Muscle of leg (tissue), 11 donors: ENCODE measurements around the gene SLC25A10. TPM values are rescaled to one million over a fixed set of nuclear protein-coding genes. Genes with fewer than 3 reads are reported as not detected.

Source experiments
- DNase-seq: peaks from one replicate; pipeline ENCODE4 v3.0.0; 2013
- H3K27ac ChIP-seq: one replicate; pipeline ENCODE4 v1.5.1; 2013; ENCODE audit warnings: mild to moderate bottlenecking, low read length, control low read depth
- H3K27me3 ChIP-seq: one replicate; pipeline ENCODE4 v1.6.1; 2013; ENCODE audit warnings: low read length; ENCODE audit not compliant: control insufficient read depth, insufficient read depth
- H3K36me3 ChIP-seq: one replicate; pipeline ENCODE4 v1.6.1; 2013; ENCODE audit warnings: low read length; ENCODE audit not compliant: control insufficient read depth, insufficient read depth
- H3K4me1 ChIP-seq: one replicate; pipeline ENCODE4 v1.6.1; 2013; ENCODE audit warnings: low read length; ENCODE audit not compliant: control insufficient read depth, insufficient read depth
- H3K4me3 ChIP-seq: one replicate; pipeline ENCODE4 v1.5.1; 2013; ENCODE audit warnings: low read length, control low read depth
- H3K9me3 ChIP-seq: replicated peaks from 2 replicates; pipeline ENCODE4 v1.6.1; 2013; ENCODE audit warnings: low read depth, low read length; ENCODE audit not compliant: control insufficient read depth
- WGBS: methylation state at CpG from one replicate; pipeline ENCODE4 v1.1.5; 2013; ENCODE audit warnings: missing lambda C conversion rate; ENCODE audit not compliant: insufficient coverage; 5-methylcytosine and 5-hydroxymethylcytosine counted together
- polyA plus RNA-seq, 8 donors: library from polyadenylated mRNA; unstranded; fragments of 120-200 nt; gene quantifications; one replicate each; pipeline versions ENCODE4 v1.2.1 to v1.2.3, GENCODE V29; 2013; ENCODE audit warnings: inconsistent platforms in 1 of 8, low replicate concordance in 1 of 8; ENCODE audit not compliant: insufficient read length in 8 of 8, insufficient read depth in 1 of 8
- total RNA-seq: library from RNA; stranded (reverse); fragments of 120-200 nt; gene quantifications from one replicate; pipeline ENCODE4 v1.2.4, GENCODE V29; 2013

Gene SLC25A10
- total and polyA plus RNA-seq, 9 donors, result 3.3 to 5.3 (median 4.3) TPM

GRCh38 chr17:81720267-81721071, 8.4 kb downstream of the SLC25A10 start:
- peaks cover 8% of the 10 kb centered on the region for H3K27me3 ChIP-seq
- no peak overlapping the region for H3K4me3 ChIP-seq
- no peak for DNase-seq
- no peak overlapping the region for H3K27ac ChIP-seq
- WGBS, result 80% methylated on average over 17 of the region's 33 CpGs
- H3K9me3 ChIP-seq, result no peaks in the 10 kb centered on the region
- peaks cover 2% of the 10 kb centered on the region for H3K36me3 ChIP-seq
- H3K4me1 ChIP-seq, result peaks cover 7% of the 10 kb centered on the region

GRCh38 chr17:81722184-81723120, 10.4 kb downstream of the SLC25A10 start:
- Histone ChIP-seq H3K27ac (no peak overlapping the region), H3K4me1 (peaks cover 7% of the 10 kb centered on the region), H3K36me3 (peaks cover 2% of the 10 kb centered on the region), H3K27me3 (peaks cover 8% of the 10 kb centered on the region), H3K9me3 (no peaks in the 10 kb centered on the region), H3K4me3 (no peak overlapping the region)
- 66% methylated on average over 8 of the region's 10 CpGs for WGBS
- DNase-seq, result no peak

GRCh38 chr17:81723651-81724209, 11.6 kb downstream of the SLC25A10 start:
- Histone ChIP-seq H3K4me1 (peaks cover 7% of the 10 kb centered on the region), H3K27ac (no peak overlapping the region), H3K27me3 (peaks cover 8% of the 10 kb centered on the region), H3K36me3 (no peaks in the 10 kb centered on the region), H3K9me3 (no peaks in the 10 kb centered on the region), H3K4me3 (no peak overlapping the region)
- WGBS, result 76% methylated on average over 7 of the region's 12 CpGs
- no peak for DNase-seq

GRCh38 chr17:81725439-81725838, 13.4 kb downstream of the SLC25A10 start:
- DNase-seq, result no peak
- H3K36me3 ChIP-seq, result no peaks in the 10 kb centered on the region
- H3K4me1 ChIP-seq, result peaks cover 2% of the 10 kb centered on the region
- H3K9me3 ChIP-seq, result no peaks in the 10 kb centered on the region
- H3K27ac ChIP-seq, result no peak overlapping the region
- no peak overlapping the region for H3K4me3 ChIP-seq
- peaks cover 10% of the 10 kb centered on the region for H3K27me3 ChIP-seq
- 83% methylated on average over 8 of the region's 9 CpGs for WGBS

GRCh38 chr17:81726004-81726403, 13.9 kb downstream of the SLC25A10 start:
- no peak for DNase-seq
- no peak overlapping the region for H3K4me3 ChIP-seq
- H3K27ac ChIP-seq, result no peak overlapping the region
- peaks cover 4% of the 10 kb centered on the region for H3K4me1 ChIP-seq
- H3K36me3 ChIP-seq, result no peaks in the 10 kb centered on the region
- no peaks in the 10 kb centered on the region for H3K9me3 ChIP-seq
- H3K27me3 ChIP-seq, result peaks cover 10% of the 10 kb centered on the region
- WGBS, result 71% methylated on average over 7 of the region's 9 CpGs

GRCh38 chr17:81727324-81728031, 15.4 kb downstream of the SLC25A10 start:
- Histone ChIP-seq H3K9me3 (no peaks in the 10 kb centered on the region), H3K36me3 (no peaks in the 10 kb centered on the region), H3K27ac (no peak overlapping the region), H3K27me3 (peaks cover 10% of the 10 kb centered on the region), H3K4me3 (no peak overlapping the region), H3K4me1 (peaks cover 6% of the 10 kb centered on the region)
- 90% methylated on average over 20 of the region's 23 CpGs for WGBS
- no peak for DNase-seq

- Histone ChIP-seq H3K27ac (no peak overlapping the region), H3K36me3 (no peaks in the 10 kb centered on the region), H3K9me3 (no peaks in the 10 kb centered on the region), H3K4me1 (peaks cover 17% of the 10 kb centered on the region), H3K27me3 (peaks cover 17% of the 10 kb centered on the region), H3K4me3 (no peak overlapping the region)
- WGBS, result 46% methylated on average over 31 of the region's 32 CpGs
- DNase-seq, result peak; percentile 74
Measured at GRCh38 chr17:81733507-81734404, 21.7 kb downstream of the SLC25A10 start.

- Histone ChIP-seq H3K9me3 (no peaks in the 10 kb centered on the region), H3K4me1 (peaks cover 17% of the 10 kb centered on the region), H3K4me3 (no peak overlapping the region), H3K36me3 (no peaks in the 10 kb centered on the region), H3K27ac (no peak overlapping the region), H3K27me3 (peaks cover 17% of the 10 kb centered on the region)
- DNase-seq, result no peak
- WGBS, result 80% methylated on average over 35 of the region's 35 CpGs
Measured at GRCh38 chr17:81734405-81735263, 22.6 kb downstream of the SLC25A10 start.
